Neural cell (in vitro differentiated cells): ENCODE results near the gene EGLN2.

Experiments
- CTCF ChIP-seq: fragments of 450-650 bp; IDR thresholded peaks from 2 replicates; pipeline ENCODE4 v1.5.1; 2014; ENCODE audit warnings: antibody characterized with exemption, mild to moderate bottlenecking, moderate library complexity; ENCODE audit not compliant: poor library complexity, severe bottlenecking
- EP300 ChIP-seq: fragments of 450-650 bp; conservative IDR thresholded peaks from 2 replicates; pipeline ENCODE4 v1.6.1; 2014; ENCODE audit warnings: antibody characterized with exemption, mild to moderate bottlenecking, moderate library complexity; ENCODE audit not compliant: poor library complexity, severe bottlenecking
- EZH2 ChIP-seq: fragments of 200-600, 300-800 bp; shearing (Covaris generic), sonication (generic); IDR thresholded peaks from 2 replicates; pipeline ENCODE4 v1.6.1; 2014; ENCODE audit warnings: antibody characterized with exemption, low read length, borderline replicate concordance, mild to moderate bottlenecking; ENCODE audit not compliant: insufficient read depth, poor library complexity, severe bottlenecking
- REST ChIP-seq: IDR thresholded peaks from 2 replicates; pipeline ENCODE4 v1.6.1; 2012; ENCODE audit warnings: borderline replicate concordance
- TAF1 ChIP-seq: IDR thresholded peaks from 2 replicates; pipeline ENCODE4 v1.6.1; 2012; ENCODE audit warnings: low read depth

GRCh38 chr19:40805258-40805868 lies 6.4 kb downstream of the EGLN2 start:
- no peak for TF ChIP-seq REST
- no peak for TF ChIP-seq CTCF
- no peak for TF ChIP-seq EZH2
- TF ChIP-seq TAF1: no peak
- no peak for TF ChIP-seq EP300
